Muscle of back (tissue), 11 donors: ENCODE data around the gene HTR1B. TPM values are rescaled to one million over a fixed set of nuclear protein-coding genes. Genes with fewer than 3 reads are reported as not detected.
A peak's percentile ranks its signal among the peaks of the same experiment; 100 is the strongest.

Experiments used
- DNase-seq, 3 donors: peaks; one replicate each; pipeline versions ENCODE4 v3.0.0 to v3.0.0-alpha.2; 2013
- polyA plus RNA-seq, 10 donors: library from polyadenylated mRNA; unstranded; fragments of 120-200 nt; gene quantifications; one replicate each; pipeline ENCODE4 v1.2.1, GENCODE V29; 2013; ENCODE audit not compliant: insufficient read length in 10 of 10

Gene HTR1B
- polyA plus RNA-seq, 10 donors: 0.05 to 0.19 (median 0.17) TPM; not detected in 7

DNA sequence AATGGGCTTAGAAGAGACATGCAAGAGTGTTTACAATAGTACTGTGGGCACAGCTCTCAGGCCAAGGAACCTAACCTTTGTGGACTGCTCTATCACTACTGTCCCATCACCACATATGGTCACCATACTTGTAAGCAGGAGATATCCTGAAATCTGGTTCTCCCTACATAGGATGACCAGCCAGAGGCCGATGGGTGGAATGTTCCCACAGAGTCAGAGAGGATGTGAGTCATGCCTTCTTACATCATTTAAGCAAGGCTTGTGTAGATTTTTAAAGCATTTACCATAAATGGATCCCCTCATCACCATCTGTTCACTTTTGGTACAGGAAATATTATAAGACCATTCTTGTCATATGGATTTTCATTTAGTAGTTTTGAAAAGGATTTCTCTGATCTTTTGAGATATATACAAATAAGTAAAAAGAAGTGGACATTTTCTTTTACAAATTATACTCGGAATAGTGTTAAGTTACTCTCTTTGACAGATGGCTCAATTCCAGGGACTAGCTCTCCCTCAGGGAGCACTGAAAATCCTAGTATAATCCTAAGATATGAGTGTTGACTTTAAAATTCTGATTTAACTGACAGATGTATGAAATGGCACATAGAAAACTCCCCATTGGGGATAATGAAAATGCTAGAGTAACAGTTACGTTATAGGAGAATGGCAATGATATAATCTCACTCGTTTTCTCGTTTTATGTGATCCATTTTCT lies 6.6 kb downstream of the HTR1B start:
- DNase-seq: peak in 2 of 3 donors; percentile 34 to 93

DNA sequence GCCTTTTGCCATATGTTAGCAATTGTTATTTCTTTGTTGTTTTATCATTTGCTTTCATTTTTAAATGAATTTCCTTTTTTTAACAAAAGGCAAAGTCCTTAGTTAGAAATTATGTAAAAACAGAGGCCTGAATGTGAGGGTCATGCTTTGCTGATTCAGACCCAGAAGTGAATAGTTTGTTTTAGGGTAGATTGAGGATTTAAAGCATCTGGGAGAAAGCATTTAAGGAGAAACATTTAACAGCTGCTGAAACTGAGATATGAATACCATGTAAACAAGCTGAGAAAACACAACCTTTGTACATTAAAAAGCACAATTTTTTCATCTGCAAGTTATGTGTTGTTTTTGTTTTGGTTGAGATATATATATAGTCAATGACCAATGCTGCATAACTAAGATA lies 8.0 kb downstream of the HTR1B start:
- DNase-seq: no peak

DNA sequence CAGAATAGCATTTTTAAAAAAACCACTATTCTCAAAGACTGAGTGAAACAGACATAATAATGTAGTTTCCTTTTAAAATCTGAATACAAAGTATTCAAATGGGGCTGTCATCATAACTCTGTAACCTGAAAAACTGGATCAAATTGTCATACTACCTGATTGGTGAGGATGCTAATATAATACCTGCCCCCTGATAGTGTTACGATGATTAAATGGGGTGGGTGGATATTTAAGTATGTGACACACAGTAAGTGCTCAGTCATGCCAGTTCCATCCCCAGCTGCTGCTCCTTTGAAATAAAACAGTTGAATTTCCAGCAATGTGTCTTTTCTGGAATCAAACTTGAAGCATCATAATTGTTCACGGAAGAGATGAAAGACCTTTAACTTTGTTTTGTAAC lies 8.9 kb downstream of the HTR1B start:
- DNase-seq: no peak

DNA sequence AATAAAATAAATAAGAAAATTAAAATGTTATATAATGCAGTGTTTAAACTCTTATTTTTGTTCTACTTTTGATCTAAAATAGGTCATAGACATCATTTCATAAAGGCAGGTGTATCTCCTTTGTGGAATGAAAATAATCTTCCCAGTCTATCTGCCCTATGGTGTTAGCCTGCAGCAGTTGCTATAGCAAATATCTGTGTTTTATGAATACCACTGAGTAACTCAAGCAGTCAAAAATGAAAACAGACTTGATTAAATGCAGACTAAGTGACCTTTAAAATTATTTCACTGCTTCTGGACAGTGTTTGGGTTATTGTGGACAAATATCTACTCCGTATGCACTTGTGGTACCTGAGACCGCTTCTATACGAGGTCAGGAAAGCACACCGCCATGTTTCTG lies 11.8 kb downstream of the HTR1B start:
- DNase-seq: no peak

DNA sequence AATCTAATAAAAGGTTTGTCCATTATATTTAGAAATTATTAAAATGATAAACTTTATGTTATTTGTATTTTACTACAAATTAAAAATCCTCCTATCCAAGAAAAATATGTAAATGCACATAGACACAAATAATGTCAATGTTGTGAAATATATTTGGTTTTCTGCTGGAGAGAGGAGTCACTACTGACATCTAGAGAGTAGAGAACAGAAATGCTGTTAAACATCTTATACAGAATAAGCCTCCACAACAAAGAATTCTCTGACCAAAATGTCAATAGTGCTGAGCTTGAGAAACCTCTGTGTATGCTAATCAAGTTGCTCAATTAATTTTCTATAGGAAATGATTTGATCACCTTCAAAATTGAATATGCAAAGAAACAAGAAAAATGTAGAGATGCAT lies 12.4 kb downstream of the HTR1B start:
- no peak for DNase-seq

DNA sequence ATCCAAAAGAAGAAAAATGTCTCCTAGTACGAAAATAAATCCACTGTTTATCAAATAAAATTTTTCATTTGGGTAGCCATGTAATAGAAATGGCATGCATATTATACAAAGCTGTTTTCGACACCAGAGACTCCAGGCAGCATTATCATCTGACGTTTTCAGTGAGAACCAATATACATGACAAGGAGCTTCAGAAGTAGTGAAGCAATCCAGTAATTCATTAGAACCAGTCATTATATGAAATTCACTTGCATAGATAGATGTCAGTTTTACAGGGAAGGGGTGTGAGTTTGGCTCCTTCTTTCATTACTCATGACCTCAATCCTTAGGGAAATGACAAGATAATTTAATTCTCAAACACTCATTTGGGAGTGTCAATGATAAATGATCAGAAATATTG lies 14.7 kb downstream of the HTR1B start:
- no peak for DNase-seq

DNA sequence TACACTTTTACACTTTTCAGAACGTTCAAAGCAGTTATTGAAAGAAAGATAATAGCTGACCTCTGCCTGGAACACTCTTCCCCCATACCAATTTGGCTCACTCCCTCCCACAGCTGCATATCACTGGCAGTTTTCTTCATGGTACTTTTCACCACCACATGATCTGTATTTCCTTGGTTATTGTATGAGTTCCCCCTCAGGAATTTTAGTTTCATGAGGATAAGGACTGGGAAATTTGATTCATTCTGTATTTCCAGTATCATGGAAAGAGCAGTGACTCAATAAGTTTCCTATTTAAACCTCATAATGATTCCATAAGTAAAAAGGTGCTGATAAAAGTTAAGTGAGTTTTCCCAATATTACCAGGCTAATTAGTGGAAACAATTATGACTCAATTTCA lies 16.0 kb downstream of the HTR1B start:
- DNase-seq: peak in 1 of 3 donors; percentile 51

DNA sequence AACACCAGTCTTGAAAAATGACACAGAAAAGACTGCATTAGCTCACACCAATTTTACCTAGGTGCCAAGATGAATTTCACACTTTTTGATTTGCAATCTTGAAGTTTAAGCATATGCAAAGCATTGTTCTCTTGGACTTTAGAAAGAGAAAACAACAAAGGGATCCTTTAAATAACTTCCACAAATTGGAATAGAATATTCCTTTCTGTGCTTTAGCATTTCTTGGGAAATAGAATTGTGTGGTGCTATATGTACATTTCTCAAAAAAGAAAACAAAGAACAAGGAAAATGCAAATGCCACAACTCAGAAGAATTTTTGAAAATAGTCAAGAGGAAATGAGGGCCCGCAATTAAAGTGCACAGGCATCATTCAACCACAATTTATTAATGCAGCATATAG lies 17.0 kb downstream of the HTR1B start:
- DNase-seq: no peak

DNA sequence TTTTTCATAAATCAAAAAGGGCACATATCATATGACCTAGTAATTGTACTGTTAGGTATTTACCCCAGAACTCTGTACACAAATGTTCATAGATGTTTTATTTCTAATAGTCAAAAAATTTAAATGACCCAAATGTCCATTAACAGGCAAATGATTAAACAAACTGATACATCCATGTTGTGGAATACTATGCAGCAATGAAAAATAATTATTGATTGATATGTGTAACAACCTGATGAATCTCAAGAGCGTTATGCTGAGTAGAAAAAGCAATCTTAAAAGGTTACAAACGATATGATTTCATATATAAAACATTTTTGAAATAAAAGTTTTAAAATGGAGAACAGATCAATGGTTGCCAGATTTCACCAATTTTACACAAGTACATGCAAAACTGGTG lies 18.1 kb downstream of the HTR1B start:
- no peak for DNase-seq

DNA sequence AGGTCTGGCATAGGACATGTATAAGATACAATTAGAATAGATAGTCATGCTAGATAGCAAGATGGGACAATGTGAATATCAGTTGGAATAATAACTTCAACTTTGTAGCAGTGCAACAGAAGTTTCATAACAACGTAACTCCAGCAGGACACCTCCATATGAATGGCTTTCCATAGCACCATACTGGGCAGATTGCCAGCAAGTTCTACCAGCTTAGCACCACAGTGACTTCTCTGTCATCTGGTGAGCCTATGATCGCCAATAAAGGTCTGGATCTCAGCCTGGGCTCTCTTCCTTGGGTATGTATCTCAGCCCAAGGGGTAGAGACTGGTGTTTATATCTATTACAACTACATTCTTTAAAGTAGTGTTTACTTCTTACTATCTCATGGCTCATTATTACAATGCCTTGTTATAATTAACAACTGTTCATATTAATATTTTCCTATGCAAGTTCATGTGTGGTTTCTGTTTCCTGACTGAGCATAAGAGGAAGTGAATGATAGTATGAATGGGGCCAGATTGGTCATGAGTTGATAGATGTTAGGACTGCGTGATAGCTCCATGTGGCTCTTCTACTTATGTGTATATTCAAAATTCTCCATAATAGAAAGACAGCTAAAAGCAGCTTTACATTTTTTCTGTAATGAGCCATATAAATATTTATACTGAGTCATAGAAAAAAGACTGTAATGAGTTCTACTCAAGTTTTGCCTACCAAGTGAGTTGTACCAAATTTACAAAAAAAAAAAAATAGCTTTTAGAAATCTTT lies 22.9 kb downstream of the HTR1B start:
- no peak for DNase-seq

DNA sequence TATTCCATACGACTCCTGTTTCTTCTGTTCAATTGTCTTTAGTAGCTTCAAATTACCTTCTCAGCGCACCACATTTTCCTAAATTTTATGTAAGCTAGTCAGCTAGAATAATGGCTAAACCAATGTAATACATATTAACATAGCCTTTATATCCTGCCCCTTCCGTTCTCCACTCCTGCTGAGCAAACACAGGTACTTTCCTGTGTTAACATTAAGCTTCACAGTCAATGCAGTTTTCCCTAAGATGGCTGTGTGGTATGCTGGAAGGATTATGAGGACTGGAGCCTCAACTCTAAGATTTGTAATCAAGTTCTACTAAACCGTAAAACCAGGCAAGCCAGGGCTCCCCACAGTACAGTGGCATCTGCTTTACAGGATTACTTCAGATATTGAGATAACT lies 29.4 kb downstream of the HTR1B start:
- DNase-seq: no peak

DNA sequence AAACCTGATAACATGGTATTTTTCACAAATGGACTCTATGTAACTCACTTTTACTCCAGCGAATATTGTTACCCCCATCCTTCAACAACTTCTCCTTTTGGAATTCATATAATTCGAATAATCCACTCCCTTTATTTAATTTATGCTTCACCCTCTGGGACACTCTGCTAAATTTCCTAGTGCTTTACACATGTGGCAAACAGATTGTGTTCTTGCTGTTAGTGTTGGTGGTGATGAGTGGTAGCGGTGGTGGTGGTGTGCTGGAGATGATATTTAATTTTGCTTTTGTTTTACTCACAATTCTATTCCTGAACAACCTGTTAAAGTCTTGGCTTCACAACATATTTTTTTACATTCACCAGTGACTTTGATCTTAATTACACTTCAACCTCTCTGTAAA lies 32.8 kb downstream of the HTR1B start:
- no peak for DNase-seq

DNA sequence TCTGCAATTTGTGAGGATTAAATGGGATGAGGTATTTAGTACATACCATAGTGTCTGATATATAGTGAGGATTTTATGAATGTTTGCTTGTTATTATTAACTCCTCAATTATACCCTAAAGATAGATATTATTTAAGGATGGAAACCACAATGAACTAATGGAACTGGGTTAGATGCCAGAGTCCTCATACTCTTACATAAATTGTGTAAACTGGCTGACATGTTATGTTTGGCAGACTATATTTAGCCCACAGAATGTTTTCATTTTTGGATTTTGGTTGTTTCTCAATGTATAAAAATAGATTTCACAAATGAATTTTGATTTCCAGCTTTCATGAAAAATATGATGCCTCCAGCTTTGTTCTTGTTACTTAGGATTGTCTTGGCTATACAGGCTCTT lies 37.6 kb downstream of the HTR1B start:
- no peak for DNase-seq

DNA sequence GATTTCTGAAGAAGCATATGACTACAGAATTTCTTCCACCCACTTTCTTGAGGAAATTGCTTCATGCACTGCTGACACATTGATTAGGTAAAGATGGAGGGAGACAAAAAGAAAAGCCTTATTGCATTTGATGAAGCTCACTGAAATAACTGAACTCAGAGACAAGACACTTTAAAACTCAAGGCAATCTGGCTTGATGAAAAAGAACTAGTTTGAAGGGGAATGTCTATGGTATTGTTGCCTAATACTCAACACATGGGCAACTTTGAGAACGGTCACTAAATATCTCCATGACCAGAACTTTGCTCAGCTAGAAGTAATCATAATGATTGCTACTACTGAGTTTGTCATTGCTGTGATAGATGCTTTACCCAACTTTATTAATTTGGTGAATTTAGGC lies 38.1 kb downstream of the HTR1B start:
- DNase-seq: no peak

DNA sequence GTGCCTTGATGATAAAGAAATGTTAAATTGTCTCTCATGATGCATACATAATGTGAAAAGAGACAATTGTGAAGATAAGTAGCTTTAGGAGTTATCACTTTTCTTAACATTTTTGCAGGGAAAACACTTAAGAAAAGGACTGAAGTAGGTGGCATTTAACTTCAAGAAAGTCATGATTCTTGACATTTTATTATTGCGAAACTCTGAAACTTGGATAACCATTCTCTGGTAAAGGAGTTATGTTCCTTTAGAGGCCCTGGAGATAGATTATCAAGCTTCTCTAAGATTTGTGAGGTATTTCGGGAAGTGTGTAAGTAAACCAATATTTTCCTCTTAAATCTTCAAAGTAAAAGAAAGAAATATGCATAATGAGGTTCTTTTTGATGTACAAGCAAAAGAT lies 38.5 kb downstream of the HTR1B start:
- DNase-seq: no peak

DNA sequence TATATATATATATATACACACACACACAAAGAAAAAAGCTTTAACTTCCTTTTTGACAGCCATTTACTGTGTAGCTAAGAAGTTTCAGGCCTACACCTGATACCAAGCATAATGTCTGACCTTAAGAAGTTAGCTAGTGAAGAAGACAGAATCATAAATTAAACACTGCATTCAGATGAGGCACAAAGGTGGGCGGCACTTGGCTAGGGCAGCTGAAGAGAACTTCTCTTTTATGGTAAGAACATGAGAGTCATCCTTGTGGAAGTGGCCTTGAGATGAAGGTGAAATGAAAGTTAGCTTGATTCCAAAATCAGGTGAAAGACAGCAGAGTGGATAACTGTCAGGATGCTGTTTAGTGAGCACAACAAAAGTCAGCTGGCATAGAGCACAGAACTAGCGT lies 46.5 kb downstream of the HTR1B start:
- no peak for DNase-seq

DNA sequence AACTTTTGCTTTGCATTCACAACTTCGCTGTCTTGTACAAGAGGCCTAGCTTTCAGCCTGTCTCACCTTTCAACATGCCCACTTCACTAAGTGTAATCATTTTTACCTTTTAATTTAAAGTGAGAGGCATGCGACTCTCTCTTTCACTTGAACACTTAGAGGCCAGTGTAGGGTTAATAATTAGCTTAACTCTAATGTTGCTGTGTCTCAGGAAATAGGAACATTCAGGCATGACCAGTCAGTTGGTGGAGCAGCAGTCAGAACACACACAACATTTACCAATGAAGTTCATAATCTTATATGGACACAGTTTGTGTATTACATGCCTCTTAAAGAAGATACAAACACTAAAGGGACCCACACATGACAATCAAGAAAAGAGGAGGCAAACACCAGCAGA lies 47.6 kb downstream of the HTR1B start:
- DNase-seq: no peak

Other genes starting within 250 kb of the HTR1B start
- under 1 TPM in 7 of 10 donors, not detected in 3; 0.05 to 0.24 (median 0.09) TPM for gene MEI4, start 189.5 kb upstream of the HTR1B start, polyA plus RNA-seq